Measurements from ENCODE around the gene TMCC2.

GRCh38 chr1:205250699-205251098 lies 23.0 kb downstream of the TMCC2 start:
- no peak for TF ChIP-seq CTCF (IDR thresholded peaks at IDR 0.05)
- no peak for TF ChIP-seq EZH2 (IDR thresholded peaks at IDR 0.05)

Data from neural progenitor cell (in vitro differentiated cells).